ENCODE measurements around the gene NCDN.

GRCh38 chr1:35576061-35576765 lies 18.6 kb downstream of the NCDN start:
- TF ChIP-seq EZH2 (IDR thresholded peaks at IDR 0.05; ENCODE audit: borderline replicate concordance, low read depth, low read length, poor library complexity, severe bottlenecking): no peak
- TF ChIP-seq CTCF (conservative IDR thresholded peaks at IDR 0.05; ENCODE audit: low read depth, low read length): no peak

Measured in A673 (cell line).